Measurements from ENCODE around the gene SIRT1. TPM values are rescaled to one million over a fixed set of nuclear protein-coding genes. Genes with fewer than 3 reads are reported as not detected.

Gene SIRT1
- total and polyA plus RNA-seq, 2 of the 4 experiments (the other 2 are of a cell fraction): 9.5 to 12.9 TPM

GRCh38 chr10:67852761-67853160 is 31.7 kb upstream of the SIRT1 start:
- H3K14ac ChIP-seq (replicated peaks; ENCODE audit: low read depth, low read length): no peak overlapping the region
- in situ Hi-C loops (cut with MboI; ENCODE audit: low sequenced_read_pairs): loop anchor here (25.0 kb wide), 2 partner anchors 335 to 435 kb away; no protein-coding TSS in a partner anchor
- H3K23ac ChIP-seq (ENCODE audit: low read depth, low read length): no peak overlapping the region
- no peak overlapping the region for H4K8ac ChIP-seq (ENCODE audit: low read depth in 2 of 2, low read length in 2 of 2)
- dilution Hi-C loops (cut with HindIII; ENCODE audit: low sequenced_read_pairs, unreplicated experiment): no loop called here
- no peak overlapping the region for H2BK20ac ChIP-seq (ENCODE audit: low read depth, low read length)
- ATAC-seq (ENCODE audit: low read depth): no peak
- H2AK9ac ChIP-seq (replicated peaks; ENCODE audit: low read depth, low read length, poor library complexity): no peak overlapping the region
- H3K4me2 ChIP-seq (ENCODE audit: low read depth, low read length): no peak overlapping the region
- no peak overlapping the region for H3K4ac ChIP-seq (ENCODE audit: low read depth, low read length)
- no peaks in the 10 kb centered on the region for H3K4me1 ChIP-seq (ENCODE audit: control insufficient read depth, insufficient read depth, low read length)
- no peak overlapping the region for H3K4me3 ChIP-seq (ENCODE audit: insufficient read depth, low read depth, low read length)
- H2BK5ac ChIP-seq (ENCODE audit: low read depth, low read length, poor library complexity, severe bottlenecking): no peak overlapping the region
- no peak overlapping the region for H3K9ac ChIP-seq (ENCODE audit: low read depth, low read length)
- BruUV-seq (replicated peaks): no TSS peak
- ChIA-PET CTCF (no interaction called here), POLR2A (ENCODE audit: unreplicated experiment) (no interaction called here)
- H4K5ac ChIP-seq (ENCODE audit: low read depth, low read length): no peak overlapping the region
- DNase-seq: no peak
- H3K56ac ChIP-seq (ENCODE audit: extremely low read depth, insufficient read depth, low read length): no peak overlapping the region
- intact Hi-C loops (cut with micrococcal nuclease): loop anchor here (10.0 kb wide), 2 partner anchors 482 to 1042 kb away; partner anchors contain the start of genes HNRNPH3 and PBLD
- H2BK15ac ChIP-seq (ENCODE audit: low read depth, low read length): no peak overlapping the region
- H4K20me1 ChIP-seq (ENCODE audit: insufficient read depth, low read length): no peaks in the 10 kb centered on the region
- 0 out of 4 replicates have a peak, but pooled peaks cover 0 to 4% of the 10 kb centered on the region in 2 experiments for H3K79me1 ChIP-seq (ENCODE audit: low read depth in 1 of 2, low read length in 2 of 2)
- H3K9me3 ChIP-seq (ENCODE audit: control insufficient read depth, insufficient read depth, low read length): no peaks in the 10 kb centered on the region
- TF ChIP-seq BHLHE40 (IDR thresholded peaks at IDR 0.05; ENCODE audit: low read depth, low read length) (no peak), USF2 (IDR thresholded peaks at IDR 0.05; ENCODE audit: low read depth, low read length) (no peak), RFX5 (IDR thresholded peaks at IDR 0.05; ENCODE audit: low read depth, low read length) (no peak), MAFK (IDR thresholded peaks at IDR 0.05; ENCODE audit: low read depth, low read length) (no peak), RAD21 (IDR thresholded peaks at IDR 0.05; ENCODE audit: low read length) (no peak), MXI1 (IDR thresholded peaks at IDR 0.05; ENCODE audit: borderline replicate concordance, low read depth, low read length) (no peak), RCOR1 (IDR thresholded peaks at IDR 0.05; ENCODE audit: insufficient replicate concordance, low read length) (no peak), CTCF (conservative IDR thresholded peaks at IDR 0.05; ENCODE audit: low read depth, low read length) (no peak), FOS (IDR thresholded peaks at IDR 0.05; ENCODE audit: low read depth, low read length) (no peak), MAZ (IDR thresholded peaks at IDR 0.05; ENCODE audit: borderline replicate concordance, low read depth, low read length) (no peak), SMC3 (IDR thresholded peaks at IDR 0.05; ENCODE audit: low read depth, low read length) (no peak), CEBPB (IDR thresholded peaks at IDR 0.05; ENCODE audit: low read depth, low read length) (no peak), NFE2L2 (IDR thresholded peaks at IDR 0.05; ENCODE audit: low read depth, low read length) (no peak), ELK1 (IDR thresholded peaks at IDR 0.05; ENCODE audit: borderline replicate concordance, low read depth, low read length) (no peak), POLR2A (IDR thresholded peaks at IDR 0.05; ENCODE audit: low read depth, low read length) (no peak), CHD1 (IDR thresholded peaks at IDR 0.05; ENCODE audit: low read depth, low read length) (no peak)
- H2AK5ac ChIP-seq (ENCODE audit: low read depth, low read length): no peak overlapping the region
- no peak overlapping the region for H2AFZ ChIP-seq (replicated peaks; ENCODE audit: low read length, poor library complexity)
- no peak overlapping the region for H3K27ac ChIP-seq (ENCODE audit: insufficient read depth, low read length)
- H3K36me3 ChIP-seq (ENCODE audit: control insufficient read depth, insufficient read depth, low read length): no peaks in the 10 kb centered on the region
- no peak overlapping the region for H3K18ac ChIP-seq (ENCODE audit: low read depth, low read length)
- no peaks in the 10 kb centered on the region for H3K9me1 ChIP-seq (ENCODE audit: insufficient read depth, low read length)
- H4K91ac ChIP-seq (ENCODE audit: insufficient read depth, low read depth, low read length): no peak overlapping the region
- H3K27me3 ChIP-seq (ENCODE audit: control insufficient read depth, insufficient read depth, low read length): no peaks in the 10 kb centered on the region
- WGBS, 2 experiments (ENCODE audit: extremely low coverage in 2 of 2, insufficient read length in 1 of 2): no CpG with 5 or more reads among the region's 5 CpGs
- H2BK120ac ChIP-seq (ENCODE audit: low read depth, low read length): no peak overlapping the region
